Activated CD8-positive, alpha-beta memory T cell treated with anti-CD3 and anti-CD28 coated beads for 4 hours (primary cell): ENCODE measurements around the gene KLHDC4.

Source experiments
- DNase-seq, 2 donors: peaks; one replicate each; pipeline ENCODE4 v3.0.0-alpha.2; 2020; ENCODE audit warnings: low read depth in 2 of 2

The KLHDC4 gene

GRCh38 chr16:87658564-87659225 is 107.1 kb downstream of the KLHDC4 start:
- DNase-seq = no peak
